BE2C (cell line): Measurements from ENCODE around the gene TMEM187.

Experiments used
- DNase-seq: peaks from one replicate; pipeline ENCODE4 v3.0.0-alpha.2; 2020
- H3K27me3 ChIP-seq: fragments of 250-450 bp; sonication (Bioruptor Pico); 2 replicates; pipeline ENCODE4 v1.5.1; 2020; ENCODE audit warnings: mild to moderate bottlenecking
- H3K36me3 ChIP-seq: fragments of 250-450 bp; sonication (Bioruptor Pico); 2 replicates; pipeline ENCODE4 v1.5.1; 2020; ENCODE audit warnings: mild to moderate bottlenecking
- H3K4me1 ChIP-seq: fragments of 250-450 bp; sonication (Bioruptor Pico); 2 replicates; pipeline ENCODE4 v1.5.1; 2020
- H3K4me3 ChIP-seq: 2 replicates; pipeline ENCODE4 v1.5.1; 2011; ENCODE audit warnings: low read depth, low read length
- H3K9me3 ChIP-seq: fragments of 250-450 bp; sonication (Bioruptor Pico); 2 replicates; pipeline ENCODE4 v1.5.1; 2020
- TF ChIP-seq, protein P1 (sequence below): IDR thresholded peaks from 2 replicates; pipeline ENCODE4 v1.5.1; 2012; ENCODE audit warnings: mild to moderate bottlenecking, low read depth, low read length

Gene TMEM187

DNA sequence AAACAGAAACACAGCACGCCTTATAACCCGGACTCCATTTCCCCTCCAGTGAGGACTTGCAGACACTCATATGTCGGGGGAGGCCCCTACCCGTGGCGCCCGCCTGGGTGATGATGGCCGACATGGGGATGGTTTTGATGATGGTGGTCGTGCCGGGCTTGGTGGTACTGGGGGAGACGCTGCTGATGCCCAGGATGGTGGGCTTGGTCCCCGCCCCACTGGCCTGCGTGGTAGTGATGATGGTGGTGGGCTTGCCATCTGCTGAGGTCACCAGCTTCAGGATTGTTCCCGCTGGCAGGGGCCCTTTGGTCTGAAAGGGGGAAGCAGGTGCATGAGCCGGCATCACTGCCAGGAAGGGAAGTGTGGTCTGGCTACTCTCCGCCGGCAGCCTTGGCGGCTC lies 15.3 kb upstream of the TMEM187 start:
- Histone ChIP-seq H3K4me1 (peaks cover 4% of the 10 kb centered on the region; the same call in 1 of the 2 replicates), H3K4me3 (no peak overlapping the region), H3K36me3 (peaks cover 99% of the 10 kb centered on the region), H3K9me3 (no peaks in the 10 kb centered on the region), H3K27me3 (no peaks in the 10 kb centered on the region)
- DNase-seq: no peak
- TF ChIP-seq, protein P1, sequence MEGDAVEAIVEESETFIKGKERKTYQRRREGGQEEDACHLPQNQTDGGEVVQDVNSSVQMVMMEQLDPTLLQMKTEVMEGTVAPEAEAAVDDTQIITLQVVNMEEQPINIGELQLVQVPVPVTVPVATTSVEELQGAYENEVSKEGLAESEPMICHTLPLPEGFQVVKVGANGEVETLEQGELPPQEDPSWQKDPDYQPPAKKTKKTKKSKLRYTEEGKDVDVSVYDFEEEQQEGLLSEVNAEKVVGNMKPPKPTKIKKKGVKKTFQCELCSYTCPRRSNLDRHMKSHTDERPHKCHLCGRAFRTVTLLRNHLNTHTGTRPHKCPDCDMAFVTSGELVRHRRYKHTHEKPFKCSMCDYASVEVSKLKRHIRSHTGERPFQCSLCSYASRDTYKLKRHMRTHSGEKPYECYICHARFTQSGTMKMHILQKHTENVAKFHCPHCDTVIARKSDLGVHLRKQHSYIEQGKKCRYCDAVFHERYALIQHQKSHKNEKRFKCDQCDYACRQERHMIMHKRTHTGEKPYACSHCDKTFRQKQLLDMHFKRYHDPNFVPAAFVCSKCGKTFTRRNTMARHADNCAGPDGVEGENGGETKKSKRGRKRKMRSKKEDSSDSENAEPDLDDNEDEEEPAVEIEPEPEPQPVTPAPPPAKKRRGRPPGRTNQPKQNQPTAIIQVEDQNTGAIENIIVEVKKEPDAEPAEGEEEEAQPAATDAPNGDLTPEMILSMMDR: no peak

DNA sequence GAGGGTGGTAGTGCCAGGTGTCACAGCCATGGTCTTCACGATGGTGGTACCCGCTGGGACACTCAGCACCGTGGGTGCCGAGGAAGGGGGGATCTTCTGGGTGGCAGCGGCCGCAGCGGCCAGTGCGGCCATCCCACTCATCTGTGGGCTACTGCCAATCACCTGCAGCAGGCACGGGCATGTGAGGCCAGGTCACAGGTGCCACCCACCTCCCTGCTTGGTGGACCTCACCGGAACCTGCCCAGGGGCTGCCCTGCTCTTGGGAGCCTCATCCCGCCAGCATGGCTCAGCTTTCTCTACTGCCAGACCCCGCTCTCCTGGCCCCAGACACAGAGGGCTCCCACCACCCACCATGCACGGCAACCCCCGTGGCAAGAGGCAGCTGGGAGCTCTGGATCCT lies 13.9 kb upstream of the TMEM187 start:
- no peak overlapping the region for H3K4me3 ChIP-seq
- H3K36me3 ChIP-seq: peaks cover 99% of the 10 kb centered on the region
- TF ChIP-seq, protein P1: no peak

DNA sequence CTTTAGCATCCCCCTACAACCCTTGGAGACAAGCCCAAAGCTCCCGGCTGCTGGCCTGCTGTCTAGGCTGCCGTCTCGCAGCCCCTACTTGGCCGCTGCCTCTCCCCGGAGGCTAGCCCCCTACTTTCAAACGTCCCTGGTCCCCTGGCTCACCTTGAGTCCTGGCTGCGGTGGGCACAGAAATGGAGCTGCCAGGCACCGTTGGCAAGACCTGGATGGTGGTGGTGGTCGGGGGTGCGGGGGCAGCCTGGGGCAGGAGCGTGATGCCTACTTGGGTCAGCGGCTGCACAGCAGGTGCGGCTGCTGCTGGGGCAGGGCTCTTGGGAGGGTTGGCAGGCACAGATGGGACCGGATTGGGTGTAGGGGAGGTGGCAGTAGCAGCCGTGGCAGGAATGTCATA lies 12.9 kb upstream of the TMEM187 start:
- H3K4me3 ChIP-seq: no peak overlapping the region
- TF ChIP-seq, protein P1: no peak
- no peak for DNase-seq
- no peaks in the 10 kb centered on the region for H3K4me1 ChIP-seq
- no peaks in the 10 kb centered on the region for H3K9me3 ChIP-seq
- peaks cover 99% of the 10 kb centered on the region for H3K36me3 ChIP-seq
- H3K27me3 ChIP-seq: no peaks in the 10 kb centered on the region

More for the DNA sequence above, 13.9 kb upstream of the TMEM187 start:
- H3K9me3 ChIP-seq: no peaks in the 10 kb centered on the region
- no peak for DNase-seq
- no peaks in the 10 kb centered on the region for H3K4me1 ChIP-seq
- H3K27me3 ChIP-seq: no peaks in the 10 kb centered on the region

DNA sequence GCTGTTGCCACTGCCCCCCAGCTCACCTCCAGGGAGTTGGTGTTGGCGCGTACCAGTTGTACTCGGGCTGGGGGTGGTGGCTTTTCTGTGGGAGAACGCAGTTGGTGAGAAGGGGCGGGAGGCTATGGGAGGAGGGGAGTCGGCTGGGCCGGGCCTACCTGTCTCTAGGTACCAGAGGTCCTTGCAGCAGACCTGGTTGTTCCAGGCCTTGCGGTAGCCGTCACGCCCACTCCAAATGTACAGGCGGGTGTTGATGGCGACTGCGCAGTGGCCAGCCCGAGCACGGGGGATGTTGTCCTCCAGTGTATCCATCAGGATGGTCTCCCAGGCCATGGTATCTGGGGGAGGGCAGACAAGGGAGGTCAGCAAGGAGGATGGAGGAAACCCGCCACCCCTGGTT lies 12.5 kb upstream of the TMEM187 start:
- Histone ChIP-seq H3K36me3 (peaks cover 98% of the 10 kb centered on the region), H3K4me3 (no peak overlapping the region), H3K27me3 (no peaks in the 10 kb centered on the region), H3K9me3 (no peaks in the 10 kb centered on the region), H3K4me1 (no peaks in the 10 kb centered on the region)
- TF ChIP-seq, protein P1: no peak
- no peak for DNase-seq

DNA sequence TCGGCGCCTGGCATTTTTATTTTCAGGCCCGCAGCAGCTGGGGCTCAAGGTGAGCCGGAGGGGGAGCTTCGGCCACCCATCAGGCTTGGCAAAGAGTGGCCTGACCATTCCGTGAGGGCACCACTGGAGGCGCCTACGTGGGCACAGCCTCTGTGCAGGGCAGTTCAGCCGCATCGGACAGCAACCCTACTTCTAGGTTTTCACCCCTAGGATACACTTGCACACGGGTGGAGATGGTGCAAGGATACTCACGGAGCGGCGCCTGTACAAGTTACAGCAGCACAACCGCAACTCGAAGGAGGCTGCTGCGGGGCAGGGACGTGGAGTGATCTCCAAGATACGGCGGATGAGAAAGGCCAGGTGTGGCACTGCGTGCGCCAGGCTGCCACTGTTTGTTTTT lies 11.8 kb upstream of the TMEM187 start:
- Histone ChIP-seq H3K27me3 (no peaks in the 10 kb centered on the region), H3K4me1 (no peaks in the 10 kb centered on the region), H3K9me3 (no peaks in the 10 kb centered on the region), H3K36me3 (peaks cover 92% of the 10 kb centered on the region), H3K4me3 (no peak overlapping the region)
- DNase-seq: no peak
- TF ChIP-seq, protein P1: no peak

DNA sequence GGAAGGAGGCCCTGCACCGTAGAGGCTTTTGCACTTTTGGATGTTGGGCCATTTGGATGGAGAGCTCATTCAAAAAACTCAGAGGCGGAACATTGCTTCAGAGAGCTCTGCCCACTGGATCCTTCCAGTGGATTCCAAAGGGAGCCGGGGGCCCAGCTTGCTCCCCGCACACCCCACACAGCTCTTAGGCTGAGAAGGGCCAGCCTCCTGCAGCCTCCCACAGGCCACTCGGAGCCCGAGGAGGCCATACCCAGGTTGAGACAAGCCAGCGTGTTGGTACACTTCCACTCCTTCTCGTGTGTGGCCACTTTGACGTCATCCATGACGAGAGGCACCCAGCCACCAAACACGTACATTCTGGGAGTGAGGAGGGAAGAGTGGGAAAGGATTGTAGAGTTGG lies 11.3 kb upstream of the TMEM187 start:
- Histone ChIP-seq H3K4me1 (no peaks in the 10 kb centered on the region; the same call in 1 of the 2 replicates), H3K36me3 (peaks cover 87% of the 10 kb centered on the region), H3K27me3 (no peaks in the 10 kb centered on the region), H3K9me3 (no peaks in the 10 kb centered on the region), H3K4me3 (no peak overlapping the region)
- TF ChIP-seq, protein P1: no peak
- no peak for DNase-seq
